ENCODE data around the gene GDPD3.

DNA sequence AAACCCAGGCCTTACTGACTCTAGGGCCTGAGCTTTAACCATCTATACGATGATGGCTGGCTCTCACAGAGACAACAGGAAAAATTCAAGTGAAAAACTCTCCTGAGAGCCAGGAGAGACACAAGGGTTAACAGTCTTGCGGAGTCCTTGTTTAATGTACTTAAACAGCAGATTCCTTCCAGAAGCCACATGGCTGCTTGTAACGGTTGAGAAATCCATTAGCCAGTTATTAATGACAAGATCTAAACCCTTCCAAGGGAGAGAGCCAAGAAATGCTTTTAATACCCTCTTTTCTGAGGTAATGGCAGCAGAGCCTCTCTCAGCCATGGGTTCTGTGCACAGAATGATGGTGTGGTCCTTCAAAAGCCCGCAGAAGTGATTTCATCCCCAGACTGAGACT, 53.0 kb downstream of the GDPD3 start:
- TF ChIP-seq, protein P1, sequence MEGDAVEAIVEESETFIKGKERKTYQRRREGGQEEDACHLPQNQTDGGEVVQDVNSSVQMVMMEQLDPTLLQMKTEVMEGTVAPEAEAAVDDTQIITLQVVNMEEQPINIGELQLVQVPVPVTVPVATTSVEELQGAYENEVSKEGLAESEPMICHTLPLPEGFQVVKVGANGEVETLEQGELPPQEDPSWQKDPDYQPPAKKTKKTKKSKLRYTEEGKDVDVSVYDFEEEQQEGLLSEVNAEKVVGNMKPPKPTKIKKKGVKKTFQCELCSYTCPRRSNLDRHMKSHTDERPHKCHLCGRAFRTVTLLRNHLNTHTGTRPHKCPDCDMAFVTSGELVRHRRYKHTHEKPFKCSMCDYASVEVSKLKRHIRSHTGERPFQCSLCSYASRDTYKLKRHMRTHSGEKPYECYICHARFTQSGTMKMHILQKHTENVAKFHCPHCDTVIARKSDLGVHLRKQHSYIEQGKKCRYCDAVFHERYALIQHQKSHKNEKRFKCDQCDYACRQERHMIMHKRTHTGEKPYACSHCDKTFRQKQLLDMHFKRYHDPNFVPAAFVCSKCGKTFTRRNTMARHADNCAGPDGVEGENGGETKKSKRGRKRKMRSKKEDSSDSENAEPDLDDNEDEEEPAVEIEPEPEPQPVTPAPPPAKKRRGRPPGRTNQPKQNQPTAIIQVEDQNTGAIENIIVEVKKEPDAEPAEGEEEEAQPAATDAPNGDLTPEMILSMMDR (IDR thresholded peaks at IDR 0.05): no peak
- TF ChIP-seq POLR2AphosphoS5 (IDR thresholded peaks at IDR 0.05): no peak
